ENCODE measurements around the gene OR10V1.
"Not testable (repeated sequence)": the region's sequence is repeated elsewhere in the genome, so short reads cannot be mapped to it uniquely, and the experiment has no call there.

Gene OR10V1

GRCh38 chr11:59710136-59710847, 3.4 kb downstream of the OR10V1 start:
- no peak for DNase-seq (ENCODE audit: low read depth)

GRCh38 chr11:59708537-59708936, 5.1 kb downstream of the OR10V1 start:
- DNase-seq (ENCODE audit: low read depth), result no peak

GRCh38 chr11:59707371-59707770, 6.3 kb downstream of the OR10V1 start:
- DNase-seq (ENCODE audit: low read depth), result no peak

- no peak for DNase-seq (ENCODE audit: low read depth)
Measured at GRCh38 chr11:59706518-59707285, 6.9 kb downstream of the OR10V1 start.

- no peak for DNase-seq (ENCODE audit: low read depth)
Measured at GRCh38 chr11:59705294-59705693, 8.4 kb downstream of the OR10V1 start.

GRCh38 chr11:59703515-59703914, 10.1 kb downstream of the OR10V1 start:
- not testable (repeated sequence) for DNase-seq (ENCODE audit: low read depth)

GRCh38 chr11:59700157-59700556, 13.5 kb downstream of the OR10V1 start:
- not testable (repeated sequence) for DNase-seq (ENCODE audit: low read depth)

- no peak for DNase-seq (ENCODE audit: low read depth)
Measured at GRCh38 chr11:59698506-59698905, 15.1 kb downstream of the OR10V1 start.

GRCh38 chr11:59692915-59693314, 20.7 kb downstream of the OR10V1 start:
- DNase-seq (ENCODE audit: low read depth), result no peak

GRCh38 chr11:59691156-59691555, 22.5 kb downstream of the OR10V1 start:
- no peak for DNase-seq (ENCODE audit: low read depth)

GRCh38 chr11:59689015-59689414, 24.6 kb downstream of the OR10V1 start:
- DNase-seq (ENCODE audit: low read depth), result no peak

- not testable (repeated sequence) for DNase-seq (ENCODE audit: low read depth)
Measured at GRCh38 chr11:59681260-59681725, 32.4 kb downstream of the OR10V1 start.

GRCh38 chr11:59680287-59681154, 33.1 kb downstream of the OR10V1 start:
- DNase-seq (ENCODE audit: low read depth), result peak; percentile 36

- DNase-seq (ENCODE audit: low read depth), result no peak
Measured at GRCh38 chr11:59679347-59679746, 34.3 kb downstream of the OR10V1 start.

GRCh38 chr11:59678813-59679165, 34.9 kb downstream of the OR10V1 start:
- no peak for DNase-seq (ENCODE audit: low read depth)

GRCh38 chr11:59678118-59678812, 35.4 kb downstream of the OR10V1 start:
- no peak for DNase-seq (ENCODE audit: low read depth)

- no peak for DNase-seq (ENCODE audit: low read depth)
Measured at GRCh38 chr11:59676205-59676604, 37.4 kb downstream of the OR10V1 start.

- DNase-seq (ENCODE audit: low read depth), result no peak
Measured at GRCh38 chr11:59674291-59674690, 39.4 kb downstream of the OR10V1 start.

- no peak for DNase-seq (ENCODE audit: low read depth)
Measured at GRCh38 chr11:59673291-59673690, 40.4 kb downstream of the OR10V1 start.

GRCh38 chr11:59671471-59671870, 42.2 kb downstream of the OR10V1 start:
- DNase-seq (ENCODE audit: low read depth), result no peak

- DNase-seq (ENCODE audit: low read depth), result no peak
Measured at GRCh38 chr11:59669611-59670009, 44.0 kb downstream of the OR10V1 start.

Measured in activated T-cell treated with anti-CD3 and anti-CD28 coated beads for 48 hours (primary cell).